HepG2 (cell line): ENCODE data around the gene DPY19L3. TPM values are rescaled to one million over a fixed set of nuclear protein-coding genes. Genes with fewer than 3 reads are reported as not detected.

ENCODE experiments used
- BRD4 ChIP-seq: sonication (generic); formaldehyde crosslinking; IDR thresholded peaks from 2 replicates; pipeline ENCODE4 v1.4.0; 2020; ENCODE audit warnings: missing genetic modification reagents
- CBX1 ChIP-seq: IDR thresholded peaks from one replicate; pipeline ENCODE4 v1.6.1; 2016; ENCODE audit warnings: antibody characterized with exemption, low read depth
- CHCHD3 ChIP-seq: sonication (generic); formaldehyde crosslinking; IDR thresholded peaks from 2 replicates; pipeline ENCODE4 v1.8.0; 2022; ENCODE audit warnings: mild to moderate bottlenecking, missing genetic modification reagents, moderate library complexity
- DR1 ChIP-seq: sonication (generic); formaldehyde crosslinking; IDR thresholded peaks from 2 replicates; pipeline ENCODE4 v1.8.0; 2021; ENCODE audit warnings: mild to moderate bottlenecking, missing genetic modification reagents, inconsistent platforms
- ELF1 ChIP-seq: sonication (generic); formaldehyde crosslinking; IDR thresholded peaks from 2 replicates; pipeline ENCODE4 v1.4.0; 2020; ENCODE audit warnings: missing genetic modification reagents
- FLYWCH1 ChIP-seq: sonication (generic); formaldehyde crosslinking; IDR thresholded peaks from 2 replicates; pipeline ENCODE4 v1.8.1; 2023; ENCODE audit warnings: mild to moderate bottlenecking, missing genetic modification reagents
- GATA4 ChIP-seq: sonication (generic); IDR thresholded peaks from 2 replicates; pipeline ENCODE4 v1.6.1; 2016; ENCODE audit warnings: antibody characterized with exemption, low read depth, borderline replicate concordance
- HDAC2 ChIP-seq: sonication (generic); formaldehyde crosslinking; IDR thresholded peaks from 2 replicates; pipeline ENCODE4 v1.4.0; 2020; ENCODE audit warnings: missing genetic modification reagents
- KDM2A ChIP-seq: sonication (generic); formaldehyde crosslinking; IDR thresholded peaks from 2 replicates; pipeline ENCODE4 v1.4.0; 2020; ENCODE audit warnings: low read depth, missing genetic modification reagents, borderline replicate concordance
- KDM3A ChIP-seq: IDR thresholded peaks from 2 replicates; pipeline ENCODE4 v1.6.1; 2018; ENCODE audit warnings: low read depth, missing compliant biosample characterization
- KLF16 ChIP-seq, 2 experiments: sonication (generic) in 1 of 2; formaldehyde crosslinking in 1 of 2; IDR thresholded peaks; 2 replicates each; pipeline versions ENCODE4 v1.6.1 to v1.8.0; 2016 to 2023; ENCODE audit warnings: missing genetic modification reagents in 2 of 2, missing compliant biosample characterization in 1 of 2
- POGZ ChIP-seq: sonication (generic); formaldehyde crosslinking; IDR thresholded peaks from 2 replicates; pipeline ENCODE4 v1.4.0; 2020; ENCODE audit warnings: mild to moderate bottlenecking, missing genetic modification reagents
- PRMT3 ChIP-seq: sonication (generic); formaldehyde crosslinking; IDR thresholded peaks from 2 replicates; pipeline ENCODE4 v1.8.1; 2022; ENCODE audit warnings: low read depth, mild to moderate bottlenecking, moderate library complexity, missing genetic modification reagents, borderline replicate concordance
- RFX3 ChIP-seq: IDR thresholded peaks from 2 replicates; pipeline ENCODE4 v1.6.1; 2016; ENCODE audit warnings: missing biosample characterization, missing genetic modification reagents
- WIZ ChIP-seq: sonication (generic); formaldehyde crosslinking; IDR thresholded peaks from 2 replicates; pipeline ENCODE4 v1.5.1; 2020; ENCODE audit warnings: mild to moderate bottlenecking, missing genetic modification reagents
- XRCC5 ChIP-seq: fragments of 200-400 bp; formaldehyde crosslinking; optimal IDR thresholded peaks from 2 replicates; pipeline ENCODE3; 2017; ENCODE audit warnings: mild to moderate bottlenecking, low read length
- polyA plus RNA-seq, 8 experiments: library from polyadenylated mRNA; depleted of rRNA in 3 of 8; stranded (reverse) in 7 of 8; unstranded in 1 of 8; fragments of >200 nt; fragmentation: Illumina TruSeq in 4 of 8; extraction: Trizol in 4 of 8; gene quantifications; 2 replicates each; pipeline versions ENCODE4 v1.2.1 to v1.2.3, GENCODE V29; 2011 to 2016; ENCODE audit warnings: low read depth in 4 of 8, missing spikeins in 1 of 8, mixed read lengths in 1 of 8; ENCODE audit not compliant: insufficient read depth in 1 of 8
- total RNA-seq, 5 experiments: library from RNA; depleted of rRNA; stranded (reverse); fragments of >200 nt; fragmentation: Illumina TruSeq; extraction: Trizol; gene quantifications; 2 replicates each; pipeline ENCODE4 v1.2.3, GENCODE V29; 2016; ENCODE audit warnings: low read depth in 1 of 5
- TF ChIP-seq, protein P1 (sequence below): IDR thresholded peaks from 2 replicates; pipeline ENCODE4 v1.4.0; 2020; ENCODE audit warnings: mild to moderate bottlenecking, missing genetic modification reagents
- TF ChIP-seq, protein P2 (sequence below): IDR thresholded peaks from 2 replicates; pipeline ENCODE4 v1.6.1; 2016; ENCODE audit warnings: missing genetic modification reagents, missing compliant biosample characterization
- TF ChIP-seq, protein P3 (sequence below): sonication (generic); formaldehyde crosslinking; IDR thresholded peaks from 2 replicates; pipeline ENCODE4 v1.4.0; 2020; ENCODE audit warnings: missing genetic modification reagents
- TF ChIP-seq, protein P4 (sequence below): sonication (generic); formaldehyde crosslinking; IDR thresholded peaks from 2 replicates; pipeline ENCODE4 v1.5.1; 2020; ENCODE audit warnings: mild to moderate bottlenecking, missing genetic modification reagents, moderate library complexity

DPY19L3 gene
- total and polyA plus RNA-seq, 2 of the 13 experiments (the other 11 are each of a cell fraction or from before 2014, with no cell fraction given), result 21.6 to 25.2 TPM

DNA sequence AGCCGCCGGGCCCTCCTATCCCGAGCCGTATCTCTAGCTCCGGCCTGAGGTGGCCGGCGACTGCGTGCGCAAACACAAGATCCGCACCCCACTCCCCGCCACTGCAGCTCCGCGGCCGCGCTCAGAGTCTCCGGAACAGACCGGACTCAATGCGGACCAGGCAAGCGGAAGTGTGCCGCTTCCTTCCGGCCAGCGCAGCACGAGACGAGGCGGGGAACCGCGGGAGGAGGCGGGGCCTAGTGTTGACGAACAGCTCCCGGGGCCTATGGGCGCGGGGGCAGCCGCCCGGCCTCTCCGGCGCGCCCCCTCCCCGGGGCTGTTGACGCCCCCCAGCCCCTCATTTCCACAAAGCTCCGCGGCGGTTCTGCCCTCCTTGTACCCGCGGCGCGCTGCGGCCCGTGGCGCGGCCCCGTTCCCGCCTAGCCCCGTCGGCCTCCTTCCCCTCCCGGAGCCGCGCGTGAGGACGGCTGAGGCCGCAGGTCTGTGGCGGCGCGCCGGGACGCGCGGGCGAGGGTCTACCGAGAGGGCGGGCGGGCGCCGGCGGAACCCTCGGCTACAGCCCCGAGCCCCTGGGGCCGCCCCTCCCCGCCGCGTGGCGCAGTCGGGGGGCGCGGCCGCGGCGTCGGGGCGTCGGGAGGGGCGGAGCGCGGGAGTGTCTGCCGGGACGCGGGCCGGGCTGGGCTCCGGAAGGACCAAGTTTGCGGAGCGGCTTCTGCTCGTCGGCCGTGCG, at the start of gene DPY19L3 (continued):
- TF ChIP-seq, protein P1, sequence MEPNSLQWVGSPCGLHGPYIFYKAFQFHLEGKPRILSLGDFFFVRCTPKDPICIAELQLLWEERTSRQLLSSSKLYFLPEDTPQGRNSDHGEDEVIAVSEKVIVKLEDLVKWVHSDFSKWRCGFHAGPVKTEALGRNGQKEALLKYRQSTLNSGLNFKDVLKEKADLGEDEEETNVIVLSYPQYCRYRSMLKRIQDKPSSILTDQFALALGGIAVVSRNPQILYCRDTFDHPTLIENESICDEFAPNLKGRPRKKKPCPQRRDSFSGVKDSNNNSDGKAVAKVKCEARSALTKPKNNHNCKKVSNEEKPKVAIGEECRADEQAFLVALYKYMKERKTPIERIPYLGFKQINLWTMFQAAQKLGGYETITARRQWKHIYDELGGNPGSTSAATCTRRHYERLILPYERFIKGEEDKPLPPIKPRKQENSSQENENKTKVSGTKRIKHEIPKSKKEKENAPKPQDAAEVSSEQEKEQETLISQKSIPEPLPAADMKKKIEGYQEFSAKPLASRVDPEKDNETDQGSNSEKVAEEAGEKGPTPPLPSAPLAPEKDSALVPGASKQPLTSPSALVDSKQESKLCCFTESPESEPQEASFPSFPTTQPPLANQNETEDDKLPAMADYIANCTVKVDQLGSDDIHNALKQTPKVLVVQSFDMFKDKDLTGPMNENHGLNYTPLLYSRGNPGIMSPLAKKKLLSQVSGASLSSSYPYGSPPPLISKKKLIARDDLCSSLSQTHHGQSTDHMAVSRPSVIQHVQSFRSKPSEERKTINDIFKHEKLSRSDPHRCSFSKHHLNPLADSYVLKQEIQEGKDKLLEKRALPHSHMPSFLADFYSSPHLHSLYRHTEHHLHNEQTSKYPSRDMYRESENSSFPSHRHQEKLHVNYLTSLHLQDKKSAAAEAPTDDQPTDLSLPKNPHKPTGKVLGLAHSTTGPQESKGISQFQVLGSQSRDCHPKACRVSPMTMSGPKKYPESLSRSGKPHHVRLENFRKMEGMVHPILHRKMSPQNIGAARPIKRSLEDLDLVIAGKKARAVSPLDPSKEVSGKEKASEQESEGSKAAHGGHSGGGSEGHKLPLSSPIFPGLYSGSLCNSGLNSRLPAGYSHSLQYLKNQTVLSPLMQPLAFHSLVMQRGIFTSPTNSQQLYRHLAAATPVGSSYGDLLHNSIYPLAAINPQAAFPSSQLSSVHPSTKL, result peak; percentile 26; the same call in 1 of the 2 replicates
- 0 out of 2 replicates have a peak, but pooled peaks have one; percentile 70 for TF ChIP-seq WIZ (CRISPR knock-in tag)
- peak in 1 of 2 experiments; percentile 92; a peak in 2 of 4 replicates for TF ChIP-seq KLF16 (CRISPR knock-in tag; IDR thresholded peaks at IDR 0.05)
- TF ChIP-seq HDAC2 (CRISPR knock-in tag), result 0 out of 2 replicates have a peak, but pooled peaks have one; percentile 28
- TF ChIP-seq XRCC5, result peak; percentile 43
- 0 out of 2 replicates have a peak, but pooled peaks have one; percentile 60 for TF ChIP-seq PRMT3 (CRISPR knock-in tag)
- peak; percentile 93 for TF ChIP-seq KDM2A (CRISPR knock-in tag)
- TF ChIP-seq, protein P2, sequence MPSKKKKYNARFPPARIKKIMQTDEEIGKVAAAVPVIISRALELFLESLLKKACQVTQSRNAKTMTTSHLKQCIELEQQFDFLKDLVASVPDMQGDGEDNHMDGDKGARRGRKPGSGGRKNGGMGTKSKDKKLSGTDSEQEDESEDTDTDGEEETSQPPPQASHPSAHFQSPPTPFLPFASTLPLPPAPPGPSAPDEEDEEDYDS, result peak; percentile 76
- peak; percentile 93 for TF ChIP-seq KDM3A (CRISPR knock-in tag)
- TF ChIP-seq POGZ (CRISPR knock-in tag), result peak; percentile 74
- TF ChIP-seq CHCHD3 (CRISPR knock-in tag), result no peak
- peak; percentile 78 for TF ChIP-seq GATA4
- no peak for TF ChIP-seq FLYWCH1 (CRISPR knock-in tag)
- TF ChIP-seq, protein P3, sequence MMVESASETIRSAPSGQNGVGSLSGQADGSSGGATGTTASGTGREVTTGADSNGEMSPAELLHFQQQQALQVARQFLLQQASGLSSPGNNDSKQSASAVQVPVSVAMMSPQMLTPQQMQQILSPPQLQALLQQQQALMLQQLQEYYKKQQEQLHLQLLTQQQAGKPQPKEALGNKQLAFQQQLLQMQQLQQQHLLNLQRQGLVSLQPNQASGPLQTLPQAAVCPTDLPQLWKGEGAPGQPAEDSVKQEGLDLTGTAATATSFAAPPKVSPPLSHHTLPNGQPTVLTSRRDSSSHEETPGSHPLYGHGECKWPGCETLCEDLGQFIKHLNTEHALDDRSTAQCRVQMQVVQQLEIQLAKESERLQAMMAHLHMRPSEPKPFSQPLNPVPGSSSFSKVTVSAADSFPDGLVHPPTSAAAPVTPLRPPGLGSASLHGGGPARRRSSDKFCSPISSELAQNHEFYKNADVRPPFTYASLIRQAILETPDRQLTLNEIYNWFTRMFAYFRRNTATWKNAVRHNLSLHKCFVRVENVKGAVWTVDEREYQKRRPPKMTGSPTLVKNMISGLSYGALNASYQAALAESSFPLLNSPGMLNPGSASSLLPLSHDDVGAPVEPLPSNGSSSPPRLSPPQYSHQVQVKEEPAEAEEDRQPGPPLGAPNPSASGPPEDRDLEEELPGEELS (CRISPR knock-in tag), result peak; percentile 35
- peak; percentile 77 for TF ChIP-seq CBX1
- peak; percentile 95 for TF ChIP-seq BRD4
- TF ChIP-seq, protein P4, sequence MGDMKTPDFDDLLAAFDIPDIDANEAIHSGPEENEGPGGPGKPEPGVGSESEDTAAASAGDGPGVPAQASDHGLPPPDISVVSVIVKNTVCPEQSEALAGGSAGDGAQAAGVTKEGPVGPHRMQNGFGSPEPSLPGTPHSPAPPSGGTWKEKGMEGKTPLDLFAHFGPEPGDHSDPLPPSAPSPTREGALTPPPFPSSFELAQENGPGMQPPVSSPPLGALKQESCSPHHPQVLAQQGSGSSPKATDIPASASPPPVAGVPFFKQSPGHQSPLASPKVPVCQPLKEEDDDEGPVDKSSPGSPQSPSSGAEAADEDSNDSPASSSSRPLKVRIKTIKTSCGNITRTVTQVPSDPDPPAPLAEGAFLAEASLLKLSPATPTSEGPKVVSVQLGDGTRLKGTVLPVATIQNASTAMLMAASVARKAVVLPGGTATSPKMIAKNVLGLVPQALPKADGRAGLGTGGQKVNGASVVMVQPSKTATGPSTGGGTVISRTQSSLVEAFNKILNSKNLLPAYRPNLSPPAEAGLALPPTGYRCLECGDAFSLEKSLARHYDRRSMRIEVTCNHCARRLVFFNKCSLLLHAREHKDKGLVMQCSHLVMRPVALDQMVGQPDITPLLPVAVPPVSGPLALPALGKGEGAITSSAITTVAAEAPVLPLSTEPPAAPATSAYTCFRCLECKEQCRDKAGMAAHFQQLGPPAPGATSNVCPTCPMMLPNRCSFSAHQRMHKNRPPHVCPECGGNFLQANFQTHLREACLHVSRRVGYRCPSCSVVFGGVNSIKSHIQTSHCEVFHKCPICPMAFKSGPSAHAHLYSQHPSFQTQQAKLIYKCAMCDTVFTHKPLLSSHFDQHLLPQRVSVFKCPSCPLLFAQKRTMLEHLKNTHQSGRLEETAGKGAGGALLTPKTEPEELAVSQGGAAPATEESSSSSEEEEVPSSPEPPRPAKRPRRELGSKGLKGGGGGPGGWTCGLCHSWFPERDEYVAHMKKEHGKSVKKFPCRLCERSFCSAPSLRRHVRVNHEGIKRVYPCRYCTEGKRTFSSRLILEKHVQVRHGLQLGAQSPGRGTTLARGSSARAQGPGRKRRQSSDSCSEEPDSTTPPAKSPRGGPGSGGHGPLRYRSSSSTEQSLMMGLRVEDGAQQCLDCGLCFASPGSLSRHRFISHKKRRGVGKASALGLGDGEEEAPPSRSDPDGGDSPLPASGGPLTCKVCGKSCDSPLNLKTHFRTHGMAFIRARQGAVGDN (CRISPR knock-in tag), result peak; percentile 82
- peak; percentile 90 for TF ChIP-seq ELF1 (CRISPR knock-in tag)
- peak; percentile 44; the same call in 1 of the 2 replicates for TF ChIP-seq DR1 (CRISPR knock-in tag)
- TF ChIP-seq RFX3 (CRISPR knock-in tag), result no peak
